ENCODE data around the gene TRRAP.

GRCh38 chr7:99001482-99002147 is 123.3 kb downstream of the TRRAP start:
- TF ChIP-seq ZNF488 (tag by site-specific recombination; IDR thresholded peaks at IDR 0.05): no peak
- TF ChIP-seq CTCF (tag by site-specific recombination; IDR thresholded peaks at IDR 0.05): no peak
- no peak for TF ChIP-seq ZFHX2 (tag by site-specific recombination; conservative IDR thresholded peaks at IDR 0.05)
- TF ChIP-seq OSR2 (tag by site-specific recombination; IDR thresholded peaks at IDR 0.05): no peak
- TF ChIP-seq ZNF174 (tag by site-specific recombination; IDR thresholded peaks at IDR 0.05): no peak
- TF ChIP-seq ZNF530 (tag by site-specific recombination; IDR thresholded peaks at IDR 0.05; ENCODE audit: low read depth): no peak
- no peak for TF ChIP-seq ZNF830 (tag by site-specific recombination; IDR thresholded peaks at IDR 0.05; ENCODE audit: low read depth)

All from HEK293 (cell line).